Thyroid gland (tissue), 4 donors: ENCODE results near the gene PARP8. TPM values are rescaled to one million over a fixed set of nuclear protein-coding genes. Genes with fewer than 3 reads are reported as not detected.

ENCODE experiments used
- total RNA-seq, 4 donors: library from RNA; depleted of rRNA; stranded (reverse); fragments of >200 nt; gene quantifications; one replicate each; pipeline ENCODE4 v1.2.3, GENCODE V29; 2016

The PARP8 gene
- total RNA-seq, 4 donors from 2014 or later: 71.2 to 151 (median 107) TPM

Other genes with a start within 250 kb of the PARP8 start
- 10 to 100 TPM; 54.8 to 78.0 (median 58.5) TPM for gene EMB, start 225.3 kb upstream of the PARP8 start, total RNA-seq